A673 (cell line): ENCODE measurements around the gene ARMS2.

Experiments
- CTCF ChIP-seq: fragments of 300-800, 200-600 bp; sonication (generic); conservative IDR thresholded peaks from 2 replicates; pipeline ENCODE4 v1.5.1; 2017; ENCODE audit warnings: low read depth, mild to moderate bottlenecking, antibody characterized with exemption, low read length, moderate library complexity, mixed read lengths
- EZH2 ChIP-seq: fragments of 200-600 bp; sonication (generic); IDR thresholded peaks from 2 replicates; pipeline ENCODE4 v1.6.1; 2017; ENCODE audit warnings: borderline replicate concordance, low read depth, mild to moderate bottlenecking, mixed read lengths, antibody characterized with exemption, low read length; ENCODE audit not compliant: poor library complexity, severe bottlenecking

GRCh38 chr10:122490268-122490667 lies 35.8 kb downstream of the ARMS2 start:
- TF ChIP-seq CTCF: no peak
- TF ChIP-seq EZH2: no peak
